MM.1S (cell line): ENCODE measurements around the gene ETNK2.

Experiments used
- DNase-seq: peaks from one replicate; pipeline ENCODE4 v3.0.0-alpha.2; 2015
- H2AFZ ChIP-seq: fragments of 300-600 bp; sonication (generic); 2 replicates; pipeline ENCODE4 v1.6.0; 2016; ENCODE audit warnings: antibody characterized with exemption, low read length
- H3F3A ChIP-seq: fragments of 300-600 bp; sonication (generic); 2 replicates; pipeline ENCODE4 v1.6.1; 2016; ENCODE audit warnings: mild to moderate bottlenecking, antibody characterized with exemption, low read length, moderate library complexity, mixed read lengths; ENCODE audit not compliant: insufficient read depth
- H3K27ac ChIP-seq: fragments of 300-600 bp; sonication (generic); 2 replicates; pipeline ENCODE4 v1.5.1; 2016; ENCODE audit warnings: mild to moderate bottlenecking, low read length
- H3K27me3 ChIP-seq: fragments of 300-600 bp; sonication (generic); replicated peaks from 2 replicates; pipeline ENCODE4 v1.6.0; 2016; ENCODE audit warnings: low read length; ENCODE audit not compliant: insufficient read depth
- H3K36me3 ChIP-seq: fragments of 300-600 bp; sonication (generic); replicated peaks from 2 replicates; pipeline ENCODE4 v1.6.1; 2016; ENCODE audit warnings: mild to moderate bottlenecking, low read length, mixed read lengths; ENCODE audit not compliant: insufficient read depth
- H3K4me1 ChIP-seq: fragments of 300-600 bp; sonication (generic); 2 replicates; pipeline ENCODE4 v1.6.1; 2016; ENCODE audit warnings: low read length, mixed read lengths
- H3K4me2 ChIP-seq: fragments of 300-600 bp; sonication (generic); 2 replicates; pipeline ENCODE4 v1.6.0; 2016; ENCODE audit warnings: low read depth, low read length
- H3K4me3 ChIP-seq: fragments of 300-600 bp; sonication (generic); 2 replicates; pipeline ENCODE4 v1.5.1; 2016; ENCODE audit warnings: low read length, mixed read lengths
- H3K79me2 ChIP-seq: fragments of 300-600 bp; sonication (generic); 2 replicates; pipeline ENCODE4 v1.6.1; 2016; ENCODE audit warnings: mixed run types, low read length, mixed read lengths
- H3K9ac ChIP-seq: fragments of 300-600 bp; sonication (generic); 2 replicates; pipeline ENCODE4 v1.6.1; 2016; ENCODE audit warnings: low read length, mixed read lengths
- H3K9me2 ChIP-seq: fragments of 300-600 bp; sonication (generic); replicated peaks from 2 replicates; pipeline ENCODE4 v1.6.1; 2016; ENCODE audit warnings: mild to moderate bottlenecking, low read length, mixed read lengths; ENCODE audit not compliant: insufficient read depth
- H3K9me3 ChIP-seq: fragments of 300-600 bp; sonication (generic); replicated peaks from 2 replicates; pipeline ENCODE4 v1.6.1; 2016; ENCODE audit warnings: mild to moderate bottlenecking, low read length, mixed read lengths; ENCODE audit not compliant: insufficient read depth
- H4K20me1 ChIP-seq: fragments of 300-600 bp; sonication (generic); 2 replicates; pipeline ENCODE4 v1.6.1; 2016; ENCODE audit warnings: mild to moderate bottlenecking, low read length, moderate library complexity, mixed read lengths; ENCODE audit not compliant: insufficient read depth
- CTCF ChIP-seq: fragments of 300-600 bp; sonication (generic); IDR thresholded peaks from 2 replicates; pipeline ENCODE4 v1.5.1; 2016; ENCODE audit warnings: antibody characterized with exemption, low read length, mixed read lengths
- EZH2 ChIP-seq: fragments of 300-600 bp; sonication (generic); optimal IDR thresholded peaks from 2 replicates; pipeline ENCODE3; 2017; ENCODE audit warnings: low read depth, mild to moderate bottlenecking, antibody characterized with exemption, low read length, mixed read lengths
- EZH2phosphoT487 ChIP-seq: fragments of 300-600 bp; sonication (generic); IDR thresholded peaks from 2 replicates; pipeline ENCODE4 v1.6.1; 2018; ENCODE audit warnings: antibody characterized with exemption, low read length

Gene ETNK2

GRCh38 chr1:204192046-204192445, 40.2 kb upstream of the ETNK2 start:
- H3K4me2 ChIP-seq: no peak overlapping the region
- no peak for DNase-seq
- H3K4me1 ChIP-seq: no peaks in the 10 kb centered on the region
- H3K36me3 ChIP-seq: no peaks in the 10 kb centered on the region
- H3K9me3 ChIP-seq: no peaks in the 10 kb centered on the region
- peaks cover 65% of the 10 kb centered on the region for H3K27me3 ChIP-seq
- H2AFZ ChIP-seq: no peak overlapping the region
- H3K79me2 ChIP-seq: no peaks in the 10 kb centered on the region
- no peaks in the 10 kb centered on the region for H3K9me2 ChIP-seq
- TF ChIP-seq EZH2phosphoT487: no peak
- TF ChIP-seq CTCF: no peak
- TF ChIP-seq EZH2: no peak
- H4K20me1 ChIP-seq: no peaks in the 10 kb centered on the region
- no peaks in the 10 kb centered on the region for H3F3A ChIP-seq
- H3K9ac ChIP-seq: no peak overlapping the region
- no peak overlapping the region for H3K4me3 ChIP-seq
- no peak overlapping the region for H3K27ac ChIP-seq

GRCh38 chr1:204191456-204191855, 39.6 kb upstream of the ETNK2 start:
- H3F3A ChIP-seq: no peaks in the 10 kb centered on the region
- no peaks in the 10 kb centered on the region for H3K79me2 ChIP-seq
- TF ChIP-seq EZH2phosphoT487: no peak
- no peak for TF ChIP-seq EZH2
- no peak for TF ChIP-seq CTCF
- no peak overlapping the region for H3K27ac ChIP-seq
- H2AFZ ChIP-seq: no peak overlapping the region
- H3K36me3 ChIP-seq: no peaks in the 10 kb centered on the region
- no peak overlapping the region for H3K4me3 ChIP-seq
- no peaks in the 10 kb centered on the region for H3K9me3 ChIP-seq
- no peaks in the 10 kb centered on the region for H4K20me1 ChIP-seq
- no peak overlapping the region for H3K4me2 ChIP-seq
- no peaks in the 10 kb centered on the region for H3K9me2 ChIP-seq
- H3K27me3 ChIP-seq: peaks cover 60% of the 10 kb centered on the region
- no peak overlapping the region for H3K9ac ChIP-seq
- H3K4me1 ChIP-seq: no peaks in the 10 kb centered on the region
- no peak for DNase-seq

- no peak overlapping the region for H3K4me3 ChIP-seq
- no peaks in the 10 kb centered on the region for H4K20me1 ChIP-seq
- H3K9me2 ChIP-seq: no peaks in the 10 kb centered on the region
- H2AFZ ChIP-seq: no peak overlapping the region
- H3K36me3 ChIP-seq: no peaks in the 10 kb centered on the region
- H3K9ac ChIP-seq: no peak overlapping the region
- no peak overlapping the region for H3K27ac ChIP-seq
- no peaks in the 10 kb centered on the region for H3K4me1 ChIP-seq
- no peak for DNase-seq
- no peaks in the 10 kb centered on the region for H3K79me2 ChIP-seq
- no peaks in the 10 kb centered on the region for H3F3A ChIP-seq
- peaks cover 54% of the 10 kb centered on the region for H3K27me3 ChIP-seq
- H3K4me2 ChIP-seq: no peak overlapping the region
- no peaks in the 10 kb centered on the region for H3K9me3 ChIP-seq
- TF ChIP-seq EZH2phosphoT487 (no peak), EZH2 (no peak), CTCF (no peak)
Observed at GRCh38 chr1:204190212-204191211, 38.7 kb upstream of the ETNK2 start.
